ENCODE data around the gene SPOCK2. TPM values are rescaled to one million over a fixed set of nuclear protein-coding genes. Genes with fewer than 3 reads are reported as not detected.

SPOCK2 gene
- total RNA-seq, 1 donor from 2014 or later = 8.6 TPM

GRCh38 chr10:72067463-72068125, 20.8 kb downstream of the SPOCK2 start:
- Histone ChIP-seq H3K4me1 (peaks cover 53% of the 10 kb centered on the region), H3K4me3 (no peak overlapping the region), H3K27me3 (ENCODE audit: low read depth) (no peaks in the 10 kb centered on the region), H3K27ac (replicated peaks) (no peak overlapping the region), H3K9me3 (replicated peaks) (no peaks in the 10 kb centered on the region), H3K36me3 (no peaks in the 10 kb centered on the region)
- intact Hi-C loops (cut with micrococcal nuclease) = no loop called here
- no peak for DNase-seq
- TF ChIP-seq CTCF (IDR thresholded peaks at IDR 0.05; ENCODE audit: borderline replicate concordance) = no peak

- H3K9me3 ChIP-seq (replicated peaks) = no peaks in the 10 kb centered on the region
- peak; percentile 42 for DNase-seq
- no peaks in the 10 kb centered on the region for H3K36me3 ChIP-seq
- H3K4me1 ChIP-seq = peaks cover 53% of the 10 kb centered on the region
- H3K27me3 ChIP-seq (ENCODE audit: low read depth) = no peaks in the 10 kb centered on the region
- no peak for TF ChIP-seq CTCF (IDR thresholded peaks at IDR 0.05; ENCODE audit: borderline replicate concordance)
- intact Hi-C loops (cut with micrococcal nuclease) = no loop called here
- no peak overlapping the region for H3K4me3 ChIP-seq
- no peak overlapping the region for H3K27ac ChIP-seq (replicated peaks)
Measured at GRCh38 chr10:72066318-72067284, 21.8 kb downstream of the SPOCK2 start.

GRCh38 chr10:72065439-72066025, 22.8 kb downstream of the SPOCK2 start:
- Histone ChIP-seq H3K27me3 (ENCODE audit: low read depth) (no peaks in the 10 kb centered on the region), H3K27ac (replicated peaks) (peak overlapping the region; percentile 27), H3K4me3 (no peak overlapping the region), H3K4me1 (peaks cover 48% of the 10 kb centered on the region), H3K9me3 (replicated peaks) (no peaks in the 10 kb centered on the region), H3K36me3 (no peaks in the 10 kb centered on the region)
- intact Hi-C loops (cut with micrococcal nuclease) = no loop called here
- DNase-seq = no peak
- TF ChIP-seq CTCF (IDR thresholded peaks at IDR 0.05; ENCODE audit: borderline replicate concordance) = no peak

DNA sequence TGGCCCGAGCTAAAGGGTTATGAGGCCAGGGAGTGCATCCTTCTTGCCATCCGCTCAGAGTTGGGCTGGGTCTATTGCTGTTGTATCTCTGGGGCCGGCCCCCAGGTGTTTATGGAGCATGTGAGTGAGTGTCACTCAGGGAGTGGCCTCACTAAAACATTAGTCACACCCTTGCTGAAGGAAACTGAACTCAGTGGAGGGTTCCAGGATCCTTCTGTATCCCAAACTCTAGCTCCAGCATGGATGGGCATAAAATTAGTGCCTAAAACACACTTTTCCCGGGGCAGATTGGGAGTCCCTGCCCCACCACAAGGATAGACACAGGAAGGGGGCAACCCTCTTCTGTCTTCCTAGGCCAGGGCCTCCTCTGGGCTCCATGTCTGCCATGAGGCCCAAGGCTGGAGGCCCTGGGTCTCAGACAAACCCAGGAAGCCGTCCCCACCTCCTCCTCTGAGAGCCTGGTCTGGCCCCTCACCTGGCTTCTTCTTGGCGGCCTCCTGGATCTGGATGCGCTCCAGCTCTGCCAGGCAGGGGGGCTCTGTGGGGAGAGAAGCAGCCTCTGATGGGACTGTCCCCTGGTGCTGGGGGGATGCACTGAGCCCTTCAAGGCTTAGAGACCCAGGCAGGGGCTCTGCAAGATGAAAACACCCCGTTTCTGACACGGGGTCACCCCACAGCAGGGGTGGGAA, 24.5 kb downstream of the SPOCK2 start:
- H3K27ac ChIP-seq (replicated peaks) = no peak overlapping the region
- H3K27me3 ChIP-seq (ENCODE audit: low read depth) = no peaks in the 10 kb centered on the region
- H3K4me3 ChIP-seq = no peak overlapping the region
- no peaks in the 10 kb centered on the region for H3K36me3 ChIP-seq
- intact Hi-C loops (cut with micrococcal nuclease) = no loop called here
- H3K9me3 ChIP-seq (replicated peaks) = no peaks in the 10 kb centered on the region
- peaks cover 37% of the 10 kb centered on the region for H3K4me1 ChIP-seq
- TF ChIP-seq CTCF (IDR thresholded peaks at IDR 0.05; ENCODE audit: borderline replicate concordance) = no peak
- DNase-seq = no peak
